HK-2 (cell line): ENCODE results near the gene CSNK1G1.
"Not testable (repeated sequence)": the region's sequence is repeated elsewhere in the genome, so short reads cannot be mapped to it uniquely, and the experiment has no call there.

Experiments used
- DNase-seq: peaks from one replicate; pipeline ENCODE4 v3.0.0-alpha.2; 2018; ENCODE audit not compliant: unreplicated experiment

Gene CSNK1G1

DNA sequence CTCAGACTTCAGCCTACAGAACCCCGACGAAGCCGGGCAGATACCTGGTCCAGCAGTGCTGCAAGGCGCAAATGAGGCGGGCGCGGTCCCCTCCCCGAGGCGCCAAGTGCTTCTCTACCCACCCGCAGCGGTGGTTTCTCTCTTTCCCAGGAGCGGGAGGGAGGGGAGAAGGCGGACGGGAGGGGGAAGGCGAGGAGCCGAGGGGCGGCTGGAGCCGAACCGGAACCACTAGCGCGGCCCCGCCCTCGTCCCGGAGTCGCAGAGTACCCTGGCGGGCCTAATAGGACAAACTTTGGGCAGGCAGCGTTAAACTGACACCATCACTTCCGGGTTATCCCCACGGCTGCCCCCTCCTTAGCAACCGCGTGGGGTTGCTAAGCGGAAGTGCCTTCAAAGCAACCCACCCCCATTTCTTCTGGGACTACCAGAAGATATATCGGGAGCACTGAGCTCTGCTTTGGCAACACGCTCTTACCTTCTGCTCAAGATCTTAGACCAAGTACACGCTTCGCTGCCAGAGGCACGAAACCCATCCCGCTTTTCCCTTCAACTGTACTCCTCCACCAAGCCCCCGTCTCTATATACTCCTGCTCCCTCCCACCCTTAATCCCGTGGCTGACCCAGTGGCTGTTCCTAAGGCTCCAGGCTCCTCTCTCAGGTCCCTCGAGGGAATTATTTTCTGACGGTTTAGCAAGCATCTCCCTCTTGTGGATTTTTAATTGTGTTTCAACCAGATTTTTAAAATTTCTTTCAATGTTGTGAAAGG, at the start of gene CSNK1G1:
CSNK1G1 (minus strand) TSS at position 230 of the 766 bp plus-strand sequence. CDS start 55,674 bp downstream, outside the sequence.
- DNase-seq = peak; percentile 88

DNA sequence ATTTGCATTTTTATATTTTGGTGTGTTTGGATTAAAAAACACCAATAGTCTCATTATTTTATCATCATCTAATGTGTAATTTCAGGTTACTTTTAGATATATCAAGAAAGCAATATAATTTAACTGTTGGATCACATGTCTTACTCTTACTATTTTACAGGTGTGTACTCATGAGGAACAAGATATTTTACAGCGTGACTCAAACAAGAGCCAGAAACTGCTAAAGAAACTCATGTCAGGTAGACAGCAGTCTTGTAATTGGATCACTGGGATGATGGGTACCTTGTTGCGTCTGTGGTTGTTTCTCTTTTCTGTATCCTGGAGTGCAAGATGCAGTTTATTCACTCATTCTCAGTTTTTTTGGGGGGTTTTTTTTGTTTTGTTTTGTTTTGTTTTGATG, 44.6 kb upstream of the CSNK1G1 start:
- no peak for DNase-seq

- DNase-seq = no peak
These were observed 42.6 kb upstream of the CSNK1G1 start for GRCh38 chr15:64398575-64398974.

DNA sequence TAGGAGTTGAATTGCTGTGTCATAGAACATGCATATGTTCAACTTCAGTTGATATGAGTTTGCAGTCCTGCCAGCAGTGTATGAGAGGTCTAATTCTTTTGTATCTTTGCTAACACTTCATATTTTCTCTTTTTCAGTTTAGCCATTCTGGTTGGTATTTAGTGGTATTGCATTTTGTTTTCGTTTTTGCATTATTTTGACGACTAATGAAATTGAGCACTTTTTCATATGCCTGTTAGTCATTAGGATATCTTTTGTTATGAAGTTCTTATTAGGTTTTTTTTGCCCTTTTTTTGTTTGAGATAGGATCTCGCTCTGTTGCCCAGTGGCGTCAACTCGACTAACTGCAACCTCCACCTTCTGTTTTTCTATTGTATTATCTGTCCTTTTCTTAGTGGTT, 40.8 kb upstream of the CSNK1G1 start:
- DNase-seq = no peak

GRCh38 chr15:64392471-64392870, 36.5 kb upstream of the CSNK1G1 start:
- DNase-seq = not testable (repeated sequence)

- no peak for DNase-seq
These were observed 33.1 kb upstream of the CSNK1G1 start for GRCh38 chr15:64389036-64389435.

GRCh38 chr15:64387562-64388168, 31.7 kb upstream of the CSNK1G1 start, which contains the start of gene TRIP4:
TRIP4 (plus strand) TSS chr15:64387836; CDS start chr15:64387864, 28 bp downstream.
- peak; percentile 92 for DNase-seq

DNA sequence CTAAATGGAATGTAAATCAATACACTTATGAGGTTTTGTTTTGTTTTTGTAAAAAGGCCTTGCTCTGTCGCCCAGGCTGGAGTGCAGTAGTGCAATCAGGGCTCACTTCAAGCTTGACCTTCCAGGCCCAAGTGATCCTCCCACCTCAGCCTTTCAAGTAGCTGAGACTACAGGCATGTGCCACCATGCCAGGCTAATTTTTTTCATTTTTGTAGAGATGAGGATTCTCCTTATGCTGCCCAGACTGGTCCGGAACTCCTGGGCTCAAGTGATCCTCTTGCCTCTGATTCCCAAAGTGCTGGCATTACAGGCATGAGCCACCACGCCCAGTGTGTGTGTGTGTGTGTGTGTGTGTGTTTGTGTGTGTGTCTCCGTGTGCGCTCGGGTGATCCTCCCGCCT, 30.3 kb upstream of the CSNK1G1 start:
- no peak for DNase-seq

DNA sequence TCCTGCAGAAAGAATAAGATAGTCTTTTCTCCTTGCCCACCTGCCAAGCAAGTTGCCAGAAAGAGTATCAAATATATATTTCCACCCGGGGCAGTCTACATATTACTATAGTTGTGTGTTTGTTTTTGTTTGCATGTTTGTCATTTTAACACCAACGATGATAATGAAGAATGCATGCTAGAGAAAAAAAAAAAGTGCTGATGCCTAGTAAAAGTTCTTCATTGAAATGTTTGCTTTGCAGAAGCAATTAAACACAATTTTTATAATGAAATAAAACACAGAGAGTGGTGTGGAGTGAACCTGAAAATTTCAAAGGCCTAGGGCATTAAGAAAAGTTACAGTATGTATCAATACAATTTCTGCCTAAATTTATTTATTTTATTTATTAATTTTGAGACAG, 27.8 kb upstream of the CSNK1G1 start:
- no peak for DNase-seq

DNA sequence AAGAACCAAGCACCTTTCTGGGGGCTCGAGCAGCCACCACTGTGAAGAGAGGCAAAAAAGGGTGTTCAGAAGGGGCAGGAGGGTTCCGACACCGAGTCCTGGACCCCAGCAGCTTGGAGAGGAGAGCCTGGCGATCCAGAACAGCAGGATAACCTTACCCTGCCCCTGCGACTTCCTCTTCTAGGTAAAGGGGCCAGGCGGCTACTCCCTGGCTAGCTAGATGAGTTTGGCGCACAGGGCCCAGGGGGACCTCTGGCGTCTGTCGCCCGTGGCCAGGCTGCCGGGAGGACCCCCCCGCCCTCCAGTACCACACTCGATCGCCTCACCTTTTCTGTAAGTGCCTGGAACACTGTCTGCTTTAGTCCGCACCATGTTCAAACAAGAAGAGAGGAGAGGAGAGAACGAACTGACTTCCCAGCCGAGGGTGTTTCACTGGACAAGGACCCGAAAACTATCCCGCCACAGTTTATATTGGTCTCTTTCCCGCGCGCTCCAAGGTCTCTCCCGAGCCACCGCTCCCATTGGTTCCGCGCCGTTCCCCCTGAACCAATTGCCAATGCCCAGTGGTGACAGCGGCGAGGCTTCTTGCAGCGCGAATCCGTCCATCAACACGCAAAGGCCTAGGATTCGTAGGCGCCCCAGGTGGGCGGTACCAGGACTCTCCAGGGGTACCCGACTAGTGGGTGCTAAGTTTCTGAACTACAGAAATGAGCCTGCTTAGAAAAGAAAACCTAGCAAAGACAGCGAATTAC, 25.2 kb upstream of the CSNK1G1 start, which contains the start of gene PCLAF:
PCLAF (minus strand) TSS at position 442 of the 752 bp plus-strand sequence; CDS start at position 372, 70 bp downstream.
- peak; percentile 92 for DNase-seq

GRCh38 chr15:64380130-64380870, 24.3 kb upstream of the CSNK1G1 start:
- DNase-seq = not testable (repeated sequence)

- no peak for DNase-seq
These were observed 23.4 kb upstream of the CSNK1G1 start for GRCh38 chr15:64379216-64379960.

GRCh38 chr15:64373360-64373759, 17.4 kb upstream of the CSNK1G1 start:
- no peak for DNase-seq

DNA sequence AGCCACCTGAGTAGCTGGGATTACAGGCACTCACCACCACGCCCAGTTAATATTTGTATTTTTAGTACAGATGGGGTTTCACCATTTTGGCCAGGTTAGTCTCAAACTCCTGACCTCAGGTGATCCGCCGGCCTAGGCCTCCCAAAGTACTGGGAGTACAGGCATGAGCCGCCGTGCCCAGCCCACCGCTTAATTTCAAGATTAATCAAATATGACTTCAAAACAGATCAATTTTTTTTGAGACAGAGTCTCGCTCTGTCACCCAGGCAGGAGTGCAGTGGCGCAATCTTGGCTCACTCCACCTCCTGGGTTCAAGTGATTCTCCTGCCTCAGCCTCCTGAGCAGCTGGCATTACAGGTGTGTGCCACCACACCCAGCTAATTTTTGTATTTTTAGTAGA, 15.4 kb upstream of the CSNK1G1 start:
- not testable (repeated sequence) for DNase-seq

DNA sequence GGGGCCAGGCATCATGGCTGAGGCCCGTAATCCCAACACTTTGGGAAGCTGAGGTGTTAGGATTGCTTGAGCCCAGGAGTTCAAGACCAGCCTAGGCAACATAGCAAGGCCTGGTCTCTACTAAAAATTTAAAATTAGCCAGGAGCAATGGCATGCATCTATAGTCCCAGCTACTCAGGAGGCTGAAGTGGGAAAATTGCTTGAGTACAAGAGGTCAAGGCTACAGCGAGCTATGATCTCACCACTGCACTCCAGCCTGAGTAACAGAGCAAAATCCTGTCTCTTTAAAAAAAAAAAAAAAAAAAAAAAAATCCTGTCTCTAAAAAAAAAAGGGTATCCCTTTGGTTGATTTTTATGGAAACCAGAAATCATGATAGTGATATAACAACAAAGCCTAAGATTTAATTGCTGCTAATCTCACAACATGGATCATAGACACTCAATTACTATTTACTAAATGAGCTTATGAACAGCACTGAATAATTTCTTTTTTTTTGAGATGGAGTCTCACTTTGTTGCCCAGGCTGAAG, 13.2 kb upstream of the CSNK1G1 start:
- no peak for DNase-seq

DNA sequence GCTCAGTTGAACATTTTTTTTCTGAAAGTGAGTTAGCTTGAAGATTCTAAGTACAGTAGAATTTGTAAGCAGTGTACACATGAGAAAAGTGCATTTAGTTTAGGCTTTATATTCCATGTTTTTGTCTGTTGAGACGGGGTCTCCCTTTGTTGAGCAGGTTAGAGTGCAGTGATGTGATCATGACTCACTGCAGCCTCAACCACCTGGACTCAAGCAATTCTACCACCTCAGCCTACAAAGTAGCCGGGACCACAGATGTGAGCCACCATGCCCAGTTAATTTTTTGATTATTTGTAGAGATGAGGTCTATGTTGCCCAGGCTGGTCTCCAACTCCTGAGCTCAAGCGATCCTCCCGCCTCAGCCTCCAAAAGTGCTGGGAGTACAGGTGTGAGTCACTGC, 5.3 kb upstream of the CSNK1G1 start:
- DNase-seq = no peak

DNA sequence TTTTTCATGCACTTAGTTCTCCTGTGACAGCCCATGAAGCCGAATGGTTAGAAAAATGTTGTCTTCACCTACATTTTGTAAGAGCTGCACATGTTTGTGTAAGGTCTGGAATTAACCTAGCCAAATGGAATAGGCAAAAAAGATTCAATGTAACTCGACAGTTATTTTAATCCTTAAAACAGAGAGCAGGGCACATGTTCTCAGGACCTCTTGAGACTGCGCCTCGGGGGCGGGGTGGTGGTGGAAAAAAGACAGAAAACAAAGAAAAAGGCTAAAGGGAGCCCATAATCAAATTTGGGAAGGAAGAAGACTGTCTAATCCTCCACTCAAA, 702 bp upstream of the CSNK1G1 start:
- DNase-seq = no peak

- peak; percentile 24 for DNase-seq
These were observed 527 bp downstream of the CSNK1G1 start for GRCh38 chr15:64355348-64355943.

DNA sequence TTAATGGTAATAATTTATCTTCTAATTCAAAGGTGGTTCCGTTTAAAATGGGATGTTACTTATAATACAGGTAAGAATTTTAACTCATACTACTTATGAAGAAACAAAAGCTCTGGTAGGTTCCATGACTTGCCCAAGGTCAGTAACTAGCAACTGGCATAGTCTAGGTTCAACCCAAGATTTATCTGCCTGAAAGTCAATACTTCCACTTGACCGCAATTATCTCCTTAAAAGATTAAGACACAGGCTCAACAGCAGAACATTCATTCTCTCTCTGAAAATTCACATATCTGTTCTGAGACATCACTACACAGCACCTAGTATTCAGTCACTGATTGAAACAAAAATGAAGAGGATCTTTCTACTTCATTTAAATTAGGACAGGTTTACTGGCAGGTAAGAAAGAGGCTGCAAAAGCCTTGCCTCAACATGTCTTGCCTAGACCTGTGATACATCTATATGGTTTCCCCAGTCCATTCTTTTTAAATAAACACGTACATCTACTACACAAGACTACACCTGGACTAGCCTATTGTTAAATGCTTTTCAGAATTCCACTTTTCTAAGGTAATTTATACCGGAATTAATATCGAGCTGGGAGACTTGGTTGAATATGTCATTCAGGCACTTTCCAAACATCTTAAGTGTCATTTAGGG, 1.2 kb downstream of the CSNK1G1 start:
- no peak for DNase-seq

DNA sequence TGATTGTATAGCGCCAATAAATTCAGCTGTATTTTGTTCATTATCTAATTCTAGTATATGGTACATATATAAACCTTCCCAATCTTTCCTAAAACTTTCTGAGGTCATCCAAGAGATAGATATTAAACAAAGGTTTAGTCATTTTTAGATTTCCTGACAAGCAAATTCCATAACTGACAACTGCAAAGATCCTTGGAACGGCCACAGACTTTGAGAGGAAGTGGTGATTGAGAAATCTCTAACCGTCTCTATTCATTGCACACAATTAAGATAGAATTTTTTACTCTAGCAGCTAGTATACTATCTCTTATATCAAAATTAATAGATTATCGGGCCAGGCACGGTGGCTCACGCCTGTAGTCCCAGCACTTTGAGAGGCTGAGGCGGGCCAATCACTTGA, 4.7 kb downstream of the CSNK1G1 start:
- DNase-seq = no peak
